Osteocyte (in vitro differentiated cells): Measurements from ENCODE around the gene EIF4G3. TPM values are rescaled to one million over a fixed set of nuclear protein-coding genes. Genes with fewer than 3 reads are reported as not detected.

ENCODE experiments used
- DNase-seq: peaks from one replicate; pipeline ENCODE4 v3.0.0; 2021; ENCODE audit warnings: mixed read lengths; ENCODE audit not compliant: unreplicated experiment; ENCODE audit errors: extremely low spot score
- H3K27ac Mint-ChIP-seq: one replicate; pipeline ENCODE4 v1.8.0; 2021; ENCODE audit warnings: mild to moderate bottlenecking, mixed read lengths; ENCODE audit not compliant: unreplicated experiment
- H3K27me3 Mint-ChIP-seq: one replicate; pipeline ENCODE4 v1.8.0; 2021; ENCODE audit warnings: mixed read lengths; ENCODE audit not compliant: unreplicated experiment
- H3K36me3 Mint-ChIP-seq: one replicate; pipeline ENCODE4 v1.8.0; 2021; ENCODE audit warnings: mixed read lengths; ENCODE audit not compliant: unreplicated experiment
- H3K4me1 Mint-ChIP-seq: one replicate; pipeline ENCODE4 v1.8.0; 2021; ENCODE audit warnings: mixed read lengths; ENCODE audit not compliant: unreplicated experiment
- H3K4me3 Mint-ChIP-seq: one replicate; pipeline ENCODE4 v1.8.0; 2021; ENCODE audit warnings: mild to moderate bottlenecking, moderate library complexity, mixed read lengths; ENCODE audit not compliant: unreplicated experiment
- H3K9me3 Mint-ChIP-seq: one replicate; pipeline ENCODE4 v1.8.0; 2021; ENCODE audit warnings: mixed read lengths; ENCODE audit not compliant: unreplicated experiment
- CTCF ChIP-seq: fragments of 200-600 bp; sonication (generic); IDR thresholded peaks from 2 replicates; pipeline ENCODE4 v1.5.0; 2021; ENCODE audit warnings: antibody characterized with exemption, mild to moderate bottlenecking, moderate library complexity
- total RNA-seq: library from RNA; stranded (reverse); gene quantifications from 2 replicates; pipeline ENCODE4 v1.2.1, GENCODE V29; 2021

The EIF4G3 gene
- total RNA-seq, 1 donor from 2014 or later, result 81.9 TPM

- Mint-ChIP-seq H3K27ac (no peak overlapping the region), H3K36me3 (peaks cover 19% of the 10 kb centered on the region), H3K9me3 (no peaks in the 10 kb centered on the region), H3K4me1 (peaks cover 17% of the 10 kb centered on the region), H3K4me3 (no peak overlapping the region), H3K27me3 (no peaks in the 10 kb centered on the region)
- DNase-seq, result no peak
- TF ChIP-seq CTCF, result no peak
These were observed 94.6 kb downstream of the EIF4G3 start for GRCh38 chr1:21082073-21082472.

- Mint-ChIP-seq H3K36me3 (peaks cover 16% of the 10 kb centered on the region), H3K4me3 (no peak overlapping the region), H3K9me3 (no peaks in the 10 kb centered on the region), H3K4me1 (peaks cover 16% of the 10 kb centered on the region), H3K27me3 (no peaks in the 10 kb centered on the region), H3K27ac (peak overlapping the region; percentile 47)
- TF ChIP-seq CTCF, result no peak
- no peak for DNase-seq
These were observed 99.6 kb downstream of the EIF4G3 start for GRCh38 chr1:21077085-21077484.

GRCh38 chr1:21072721-21073120 is 104.0 kb downstream of the EIF4G3 start:
- Mint-ChIP-seq H3K36me3 (peaks cover 7% of the 10 kb centered on the region), H3K27me3 (no peaks in the 10 kb centered on the region), H3K9me3 (no peaks in the 10 kb centered on the region), H3K4me3 (no peak overlapping the region), H3K4me1 (peaks cover 32% of the 10 kb centered on the region), H3K27ac (no peak overlapping the region)
- no peak for DNase-seq
- TF ChIP-seq CTCF, result peak; percentile 5

- peaks cover 3% of the 10 kb centered on the region for H3K36me3 Mint-ChIP-seq
- H3K4me3 Mint-ChIP-seq, result peak overlapping the region; percentile 34
- DNase-seq, result no peak
- TF ChIP-seq CTCF, result no peak
- H3K4me1 Mint-ChIP-seq, result peaks cover 21% of the 10 kb centered on the region
- H3K9me3 Mint-ChIP-seq, result no peaks in the 10 kb centered on the region
- H3K27ac Mint-ChIP-seq, result peak overlapping the region; percentile 82
- H3K27me3 Mint-ChIP-seq, result no peaks in the 10 kb centered on the region
These were observed 107.1 kb downstream of the EIF4G3 start for GRCh38 chr1:21069549-21069948.

GRCh38 chr1:21068937-21069336 is 107.8 kb downstream of the EIF4G3 start:
- Mint-ChIP-seq H3K27me3 (no peaks in the 10 kb centered on the region), H3K36me3 (peaks cover 3% of the 10 kb centered on the region), H3K4me3 (no peak overlapping the region), H3K27ac (peak overlapping the region; percentile 82), H3K9me3 (no peaks in the 10 kb centered on the region), H3K4me1 (peaks cover 21% of the 10 kb centered on the region)
- DNase-seq, result no peak
- no peak for TF ChIP-seq CTCF
